ENCODE data around the gene DPY19L1.
"Not testable (repeated sequence)": the region's sequence is repeated elsewhere in the genome, so short reads cannot be mapped to it uniquely, and the experiment has no call there.

DNA sequence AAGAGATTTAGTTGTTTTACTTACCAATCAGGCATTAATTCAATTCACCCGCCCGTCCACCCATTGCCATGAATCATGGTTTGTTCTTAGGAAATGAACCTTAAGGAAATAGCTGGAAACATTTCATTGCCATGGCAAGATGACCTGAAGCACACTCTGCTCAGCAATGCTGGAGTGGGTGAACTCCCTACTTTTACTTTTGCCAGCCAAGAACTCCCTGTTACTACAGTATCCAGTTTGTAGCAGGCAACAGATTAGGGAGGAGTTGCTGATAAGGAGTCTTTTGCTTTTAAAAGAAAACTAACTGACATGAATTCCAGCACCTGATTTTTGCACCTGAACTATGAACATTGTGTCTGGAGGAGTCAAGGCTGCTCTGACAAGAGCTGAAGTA, 10.6 kb upstream of the DPY19L1 start:
- TF ChIP-seq, protein P1, sequence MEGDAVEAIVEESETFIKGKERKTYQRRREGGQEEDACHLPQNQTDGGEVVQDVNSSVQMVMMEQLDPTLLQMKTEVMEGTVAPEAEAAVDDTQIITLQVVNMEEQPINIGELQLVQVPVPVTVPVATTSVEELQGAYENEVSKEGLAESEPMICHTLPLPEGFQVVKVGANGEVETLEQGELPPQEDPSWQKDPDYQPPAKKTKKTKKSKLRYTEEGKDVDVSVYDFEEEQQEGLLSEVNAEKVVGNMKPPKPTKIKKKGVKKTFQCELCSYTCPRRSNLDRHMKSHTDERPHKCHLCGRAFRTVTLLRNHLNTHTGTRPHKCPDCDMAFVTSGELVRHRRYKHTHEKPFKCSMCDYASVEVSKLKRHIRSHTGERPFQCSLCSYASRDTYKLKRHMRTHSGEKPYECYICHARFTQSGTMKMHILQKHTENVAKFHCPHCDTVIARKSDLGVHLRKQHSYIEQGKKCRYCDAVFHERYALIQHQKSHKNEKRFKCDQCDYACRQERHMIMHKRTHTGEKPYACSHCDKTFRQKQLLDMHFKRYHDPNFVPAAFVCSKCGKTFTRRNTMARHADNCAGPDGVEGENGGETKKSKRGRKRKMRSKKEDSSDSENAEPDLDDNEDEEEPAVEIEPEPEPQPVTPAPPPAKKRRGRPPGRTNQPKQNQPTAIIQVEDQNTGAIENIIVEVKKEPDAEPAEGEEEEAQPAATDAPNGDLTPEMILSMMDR (conservative IDR thresholded peaks at IDR 0.05; ENCODE audit: low read length) = not testable (repeated sequence)
- not testable (repeated sequence) for TF ChIP-seq EZH2phosphoT487 (IDR thresholded peaks at IDR 0.05; ENCODE audit: borderline replicate concordance, low read depth, low read length)

All from OCI-LY7 (cell line).